A549 (cell line): ENCODE data around the gene ERLIN1.

Experiments used
- CEBPB ChIP-seq, 2 experiments: fragments of >200 bp in 1 of 2; sonication (Bioruptor Twin) in 1 of 2; formaldehyde crosslinking in 1 of 2; IDR thresholded peaks; 2 replicates each; pipeline ENCODE4 v1.6.1; 2012 to 2016
- JUN ChIP-seq, 2 experiments: fragments of >200 bp; sonication (Bioruptor Twin); formaldehyde crosslinking; IDR thresholded peaks; 2 replicates in 1 of 2; 3 replicates in 1 of 2; pipeline ENCODE4 v1.6.1; 2016 to 2017
- MAX ChIP-seq: IDR thresholded peaks from 2 replicates; pipeline ENCODE4 v1.6.1; 2012
- RAD21 ChIP-seq, 2 experiments: fragments of >200 bp in 1 of 2; sonication (Bioruptor Twin) in 1 of 2; formaldehyde crosslinking in 1 of 2; IDR thresholded peaks in 1 of 2; conservative IDR thresholded peaks in 1 of 2; 2 replicates in 1 of 2; 3 replicates in 1 of 2; pipeline ENCODE4 v1.6.1; 2012 to 2018; ENCODE audit warnings: inconsistent platforms in 1 of 2
- RCOR1 ChIP-seq: fragments of 150-350 bp; IDR thresholded peaks from 2 replicates; pipeline ENCODE4 v1.6.1; 2014; ENCODE audit warnings: antibody characterized with exemption, low read length, low read depth
- SREBF2 ChIP-seq: fragments of 450-650 bp; IDR thresholded peaks from 2 replicates; pipeline ENCODE4 v1.6.1; 2014; ENCODE audit warnings: mild to moderate bottlenecking, moderate library complexity
- TF ChIP-seq, protein P1 (sequence below): fragments of 150-350 bp; IDR thresholded peaks from 2 replicates; pipeline ENCODE4 v1.6.1; 2014; ENCODE audit warnings: low read depth, mild to moderate bottlenecking, low read length
- TF ChIP-seq, protein P2 (sequence below): fragments of >200 bp; sonication (Bioruptor Twin); formaldehyde crosslinking; IDR thresholded peaks from 3 replicates; pipeline ENCODE4 v1.5.1; 2016

- TF ChIP-seq, protein P1, sequence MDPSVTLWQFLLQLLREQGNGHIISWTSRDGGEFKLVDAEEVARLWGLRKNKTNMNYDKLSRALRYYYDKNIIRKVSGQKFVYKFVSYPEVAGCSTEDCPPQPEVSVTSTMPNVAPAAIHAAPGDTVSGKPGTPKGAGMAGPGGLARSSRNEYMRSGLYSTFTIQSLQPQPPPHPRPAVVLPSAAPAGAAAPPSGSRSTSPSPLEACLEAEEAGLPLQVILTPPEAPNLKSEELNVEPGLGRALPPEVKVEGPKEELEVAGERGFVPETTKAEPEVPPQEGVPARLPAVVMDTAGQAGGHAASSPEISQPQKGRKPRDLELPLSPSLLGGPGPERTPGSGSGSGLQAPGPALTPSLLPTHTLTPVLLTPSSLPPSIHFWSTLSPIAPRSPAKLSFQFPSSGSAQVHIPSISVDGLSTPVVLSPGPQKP, result no peak
- TF ChIP-seq SREBF2 (no peak), RCOR1 (no peak), RAD21 (conservative IDR thresholded peaks at IDR 0.05 in 1 of 2, IDR thresholded peaks at IDR 0.05 in 1 of 2) (peak; percentile 75 to 86), CEBPB (IDR thresholded peaks at IDR 0.05) (no peak), JUN (IDR thresholded peaks at IDR 0.05) (no peak), MAX (no peak)
- TF ChIP-seq, protein P2, sequence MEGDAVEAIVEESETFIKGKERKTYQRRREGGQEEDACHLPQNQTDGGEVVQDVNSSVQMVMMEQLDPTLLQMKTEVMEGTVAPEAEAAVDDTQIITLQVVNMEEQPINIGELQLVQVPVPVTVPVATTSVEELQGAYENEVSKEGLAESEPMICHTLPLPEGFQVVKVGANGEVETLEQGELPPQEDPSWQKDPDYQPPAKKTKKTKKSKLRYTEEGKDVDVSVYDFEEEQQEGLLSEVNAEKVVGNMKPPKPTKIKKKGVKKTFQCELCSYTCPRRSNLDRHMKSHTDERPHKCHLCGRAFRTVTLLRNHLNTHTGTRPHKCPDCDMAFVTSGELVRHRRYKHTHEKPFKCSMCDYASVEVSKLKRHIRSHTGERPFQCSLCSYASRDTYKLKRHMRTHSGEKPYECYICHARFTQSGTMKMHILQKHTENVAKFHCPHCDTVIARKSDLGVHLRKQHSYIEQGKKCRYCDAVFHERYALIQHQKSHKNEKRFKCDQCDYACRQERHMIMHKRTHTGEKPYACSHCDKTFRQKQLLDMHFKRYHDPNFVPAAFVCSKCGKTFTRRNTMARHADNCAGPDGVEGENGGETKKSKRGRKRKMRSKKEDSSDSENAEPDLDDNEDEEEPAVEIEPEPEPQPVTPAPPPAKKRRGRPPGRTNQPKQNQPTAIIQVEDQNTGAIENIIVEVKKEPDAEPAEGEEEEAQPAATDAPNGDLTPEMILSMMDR, result peak; percentile 64
These were observed 85.1 kb downstream of the ERLIN1 start for GRCh38 chr10:100100651-100101184.
